Urinary bladder (tissue), 4 donors: ENCODE measurements around the gene PLB1. TPM values are rescaled to one million over a fixed set of nuclear protein-coding genes. Genes with fewer than 3 reads are reported as not detected.
"Not testable (repeated sequence)": the region's sequence is repeated elsewhere in the genome, so short reads cannot be mapped to it uniquely, and the experiment has no call there.

Experiments
- DNase-seq: peaks from one replicate; pipeline ENCODE4 v3.0.0-alpha.2; 2015; ENCODE audit errors: extremely low spot score
- H3K27ac ChIP-seq: one replicate; pipeline ENCODE4 v1.5.1; 2013; ENCODE audit warnings: low read depth, mild to moderate bottlenecking, moderate library complexity
- H3K36me3 ChIP-seq: one replicate; pipeline ENCODE4 v1.6.1; 2013; ENCODE audit warnings: mild to moderate bottlenecking, moderate library complexity; ENCODE audit not compliant: insufficient read depth
- H3K4me1 ChIP-seq: one replicate; pipeline ENCODE4 v1.6.1; 2013; ENCODE audit warnings: mild to moderate bottlenecking, moderate library complexity; ENCODE audit not compliant: insufficient read depth
- H3K4me3 ChIP-seq: one replicate; pipeline ENCODE4 v1.5.1; 2013; ENCODE audit warnings: low read depth, low read length
- WGBS: extraction: QIAGEN DNeasy Blood & Tissue Kit; methylation state at CpG from one replicate; pipeline ENCODE4 v1.1.7; 2013; 5-methylcytosine and 5-hydroxymethylcytosine counted together
- polyA plus RNA-seq: library from polyadenylated mRNA; stranded (reverse); fragments of 200-250 nt; gene quantifications from one replicate; pipeline ENCODE4 v1.2.3, GENCODE V29; 2013
- total RNA-seq: library from RNA; depleted of rRNA; stranded (reverse); fragments of >200 nt; gene quantifications from one replicate; pipeline ENCODE4 v1.2.3, GENCODE V29; 2014
- donor health status: healthy with polysubstance abuse.
- donor health status: healthy.

Gene PLB1
- total and polyA plus RNA-seq, 2 donors = 4.7 to 5.0 TPM

DNA sequence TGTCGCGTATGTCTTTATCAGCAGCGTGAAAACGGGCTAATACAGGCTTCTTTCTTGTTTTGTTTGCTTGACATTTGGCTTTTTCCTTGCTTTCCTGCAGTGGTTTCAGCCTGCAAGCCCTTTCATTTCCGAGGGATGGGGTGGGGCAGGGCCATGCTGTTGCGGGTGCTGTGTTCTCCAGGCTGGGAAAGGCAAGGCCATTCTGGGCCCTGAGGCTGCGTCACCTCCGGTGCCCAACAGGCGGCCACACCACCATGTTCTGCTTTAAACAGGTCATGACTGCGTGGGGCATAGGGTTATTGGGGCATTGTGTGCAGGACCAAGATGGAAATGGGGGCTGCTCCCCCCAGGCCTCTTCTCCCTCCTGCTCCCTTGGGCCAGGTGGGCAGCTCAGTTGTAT, 38.6 kb upstream of the PLB1 start:
- Histone ChIP-seq H3K36me3 (no peaks in the 10 kb centered on the region), H3K27ac (no peak overlapping the region), H3K4me1 (no peaks in the 10 kb centered on the region), H3K4me3 (no peak overlapping the region)
- DNase-seq = no peak
- 90% methylated on average over 10 of the region's 10 CpGs for WGBS

DNA sequence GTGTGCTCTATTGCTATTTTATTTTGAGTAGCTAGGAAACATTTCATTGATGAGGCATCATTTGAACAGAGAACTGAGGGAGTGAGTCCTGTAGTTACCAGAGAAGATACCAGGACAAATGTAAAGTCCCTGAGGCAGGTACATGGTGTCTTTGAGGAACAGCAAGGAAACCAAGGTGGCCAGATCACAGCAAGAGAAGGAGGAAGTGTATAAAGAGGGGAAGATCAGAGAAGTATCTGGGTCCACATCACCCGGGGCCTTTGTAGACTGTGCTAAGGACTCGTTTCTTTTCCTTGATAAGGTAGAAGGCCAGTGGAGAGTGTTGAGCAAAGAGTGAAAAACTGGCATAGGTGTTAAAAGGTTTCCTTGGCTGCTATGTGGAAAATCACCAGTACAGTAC, 34.8 kb upstream of the PLB1 start:
- H3K4me1 ChIP-seq = no peaks in the 10 kb centered on the region
- H3K4me3 ChIP-seq = no peak overlapping the region
- no peaks in the 10 kb centered on the region for H3K36me3 ChIP-seq
- no peak for DNase-seq
- WGBS = 77% methylated on average over 2 of the region's 2 CpGs
- no peak overlapping the region for H3K27ac ChIP-seq

DNA sequence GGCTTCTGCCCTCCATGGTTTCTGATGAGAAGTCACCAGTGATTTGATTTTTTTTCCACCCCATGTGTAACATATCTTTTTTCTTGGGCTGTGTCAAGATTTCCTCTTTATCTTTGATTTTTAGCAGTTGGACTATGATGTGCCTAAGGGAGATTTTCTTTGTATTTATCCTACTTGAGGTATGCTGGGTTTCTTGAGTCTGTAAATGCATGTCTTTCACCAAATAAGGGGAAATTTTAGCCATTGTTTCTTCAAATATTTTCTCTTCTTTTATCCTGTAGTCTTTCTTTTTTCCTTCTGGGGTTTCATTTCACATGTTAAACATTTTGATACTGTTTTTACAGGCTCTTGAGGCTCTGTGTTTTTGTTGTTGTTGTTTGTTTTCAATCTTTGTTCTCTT, 33.7 kb upstream of the PLB1 start:
- no peak overlapping the region for H3K4me3 ChIP-seq
- H3K4me1 ChIP-seq = no peaks in the 10 kb centered on the region
- no peak overlapping the region for H3K27ac ChIP-seq
- DNase-seq = no peak
- H3K36me3 ChIP-seq = no peaks in the 10 kb centered on the region

DNA sequence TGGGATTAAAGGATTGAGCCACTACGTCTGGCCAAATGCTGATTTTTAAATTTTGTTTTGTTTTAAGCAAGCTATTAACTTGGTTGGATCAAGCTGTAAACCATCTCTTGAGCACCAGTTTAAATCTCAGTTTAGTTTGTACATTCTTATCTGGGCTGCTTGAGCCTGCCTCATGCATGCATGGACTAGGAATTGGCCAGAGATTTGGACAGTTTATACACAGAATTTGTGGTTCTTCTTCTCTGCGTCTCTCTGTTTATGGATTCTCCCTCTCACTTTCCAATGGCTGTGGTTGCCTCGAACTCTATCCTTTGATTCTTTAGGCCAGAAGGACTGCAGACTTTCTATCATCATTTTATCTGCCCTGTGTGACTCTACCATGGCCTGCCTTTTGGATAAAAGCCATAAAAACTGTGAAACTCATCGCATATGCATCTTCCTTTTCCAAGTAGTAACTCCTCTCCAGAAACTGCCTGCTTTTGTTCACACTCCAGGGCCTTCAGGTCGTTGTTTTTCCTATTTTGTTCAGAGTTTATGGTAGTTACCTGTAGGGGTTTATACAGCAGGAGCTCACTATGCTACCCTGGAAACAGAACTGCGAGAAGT, 32.5 kb upstream of the PLB1 start:
- Histone ChIP-seq H3K4me1 (no peaks in the 10 kb centered on the region), H3K36me3 (no peaks in the 10 kb centered on the region), H3K27ac (no peak overlapping the region), H3K4me3 (no peak overlapping the region)
- 33% methylated on average over 6 of the region's 6 CpGs for WGBS
- DNase-seq = no peak

DNA sequence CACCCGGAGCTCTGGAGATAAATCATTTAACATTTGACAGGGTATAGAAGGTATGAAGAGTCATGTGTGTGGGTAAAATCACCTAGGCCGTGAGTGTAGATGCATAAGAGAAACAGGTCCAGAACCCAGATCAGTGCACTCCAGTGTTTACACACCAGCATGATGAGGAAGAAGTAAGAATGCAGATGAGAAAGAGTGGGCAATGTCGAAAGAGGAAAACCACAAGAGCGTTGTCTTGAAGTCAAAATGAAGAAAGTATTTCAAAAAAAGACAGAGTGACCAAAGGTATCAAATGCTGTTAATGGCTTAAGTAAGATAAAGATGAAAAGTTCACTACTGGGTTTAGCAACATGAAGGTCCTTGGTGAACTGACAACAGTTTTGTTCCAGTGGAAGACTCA, 32.0 kb upstream of the PLB1 start:
- Histone ChIP-seq H3K36me3 (no peaks in the 10 kb centered on the region), H3K4me1 (no peaks in the 10 kb centered on the region), H3K27ac (no peak overlapping the region), H3K4me3 (no peak overlapping the region)
- 68% methylated on average over 4 of the region's 4 CpGs for WGBS
- DNase-seq = no peak

GRCh38 chr2:28465148-28465885, 30.5 kb upstream of the PLB1 start:
- Histone ChIP-seq H3K4me3 (no peak overlapping the region), H3K36me3 (no peaks in the 10 kb centered on the region), H3K27ac (no peak overlapping the region), H3K4me1 (no peaks in the 10 kb centered on the region)
- WGBS = 73% methylated on average over 8 of the region's 8 CpGs
- DNase-seq = no peak

GRCh38 chr2:28469304-28469703, 26.6 kb upstream of the PLB1 start:
- H3K4me1 ChIP-seq = no peaks in the 10 kb centered on the region
- no peaks in the 10 kb centered on the region for H3K36me3 ChIP-seq
- no peak overlapping the region for H3K27ac ChIP-seq
- H3K4me3 ChIP-seq = no peak overlapping the region
- DNase-seq = no peak

DNA sequence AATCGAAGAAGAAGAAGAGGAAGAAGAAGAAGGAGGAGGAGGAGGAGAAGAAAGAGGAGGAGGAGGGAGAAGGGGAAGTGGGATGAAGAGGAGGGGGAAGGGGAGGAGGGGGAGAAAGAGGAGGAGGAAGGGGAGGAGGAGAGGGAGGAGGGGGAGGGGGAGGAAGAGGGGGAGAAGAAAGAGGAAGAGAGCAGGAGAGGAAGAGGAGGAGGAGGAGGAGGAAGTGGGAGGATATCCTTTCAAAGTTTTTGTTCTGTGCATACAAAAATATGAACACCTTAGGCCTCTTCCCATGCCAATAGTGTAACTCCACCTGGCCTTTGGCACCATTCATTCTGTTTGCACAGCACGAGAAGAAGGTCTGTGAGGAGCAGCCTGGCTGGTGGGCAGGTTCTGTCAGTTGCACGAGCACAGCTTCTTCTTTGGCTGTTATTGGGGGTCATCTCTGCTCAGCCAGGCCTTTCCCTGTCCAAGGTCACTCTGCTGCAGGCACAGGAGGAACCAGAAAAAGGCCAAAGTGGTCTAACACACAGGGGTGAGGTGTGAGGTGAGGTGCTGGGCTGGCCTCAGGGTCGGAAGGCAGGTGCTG, 25.8 kb upstream of the PLB1 start:
- Histone ChIP-seq H3K4me3 (no peak overlapping the region), H3K4me1 (no peaks in the 10 kb centered on the region), H3K36me3 (no peaks in the 10 kb centered on the region), H3K27ac (no peak overlapping the region)
- DNase-seq = no peak
- WGBS = 82% methylated on average over 4 of the region's 4 CpGs

DNA sequence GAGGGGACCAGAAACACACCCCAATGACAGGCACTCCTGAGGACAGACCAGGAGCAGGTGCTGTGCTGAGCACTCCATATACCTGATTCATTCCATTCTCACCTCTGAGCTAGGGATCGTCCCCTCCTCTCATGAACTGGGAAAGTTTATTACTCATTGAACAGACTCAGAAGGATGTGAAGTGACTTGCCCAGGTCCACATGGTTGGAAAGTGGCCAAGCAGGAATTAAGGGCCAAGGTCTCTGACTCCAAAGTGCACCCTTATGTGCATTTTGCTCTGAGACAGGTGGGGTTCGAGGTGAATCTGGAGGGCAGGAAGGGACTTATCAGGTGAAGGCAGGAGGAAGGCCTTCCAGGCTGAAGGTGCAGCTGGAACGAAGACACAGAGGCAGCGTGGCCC, 25.1 kb upstream of the PLB1 start:
- no peaks in the 10 kb centered on the region for H3K4me1 ChIP-seq
- DNase-seq = peak; percentile 13
- WGBS = 86% methylated on average over 4 of the region's 4 CpGs

GRCh38 chr2:28471214-28471613, 24.6 kb upstream of the PLB1 start:
- Histone ChIP-seq H3K4me1 (no peaks in the 10 kb centered on the region), H3K36me3 (no peaks in the 10 kb centered on the region), H3K4me3 (no peak overlapping the region), H3K27ac (no peak overlapping the region)
- DNase-seq = no peak
- 79% methylated on average over 5 of the region's 5 CpGs for WGBS

More for the DNA sequence above, 25.1 kb upstream of the PLB1 start:
- Histone ChIP-seq H3K36me3 (no peaks in the 10 kb centered on the region), H3K4me3 (no peak overlapping the region), H3K27ac (no peak overlapping the region)

GRCh38 chr2:28471701-28472236, 24.1 kb upstream of the PLB1 start:
- Histone ChIP-seq H3K4me1 (no peaks in the 10 kb centered on the region), H3K4me3 (no peak overlapping the region), H3K36me3 (no peaks in the 10 kb centered on the region), H3K27ac (no peak overlapping the region)
- no peak for DNase-seq
- 89% methylated on average over 4 of the region's 4 CpGs for WGBS

GRCh38 chr2:28472641-28473040, 23.2 kb upstream of the PLB1 start:
- not testable (repeated sequence) for H3K4me3 ChIP-seq, H3K4me1 ChIP-seq, H3K36me3 ChIP-seq, DNase-seq, H3K27ac ChIP-seq
- WGBS = 95% methylated on average over 20 of the region's 20 CpGs

GRCh38 chr2:28475088-28475595, 20.7 kb upstream of the PLB1 start:
- no peaks in the 10 kb centered on the region for H3K4me1 ChIP-seq
- 89% methylated on average over 3 of the region's 3 CpGs for WGBS
- no peak for DNase-seq
- H3K27ac ChIP-seq = no peak overlapping the region
- no peak overlapping the region for H3K4me3 ChIP-seq
- H3K36me3 ChIP-seq = no peaks in the 10 kb centered on the region

- H3K4me3 ChIP-seq = no peak overlapping the region
- H3K36me3 ChIP-seq = no peaks in the 10 kb centered on the region
- no peak for DNase-seq
- 91% methylated on average over 2 of the region's 2 CpGs for whole genome bisulfite sequencing
- H3K4me1 ChIP-seq = no peaks in the 10 kb centered on the region
- H3K27ac ChIP-seq = no peak overlapping the region
Measured at GRCh38 chr2:28477087-28477486, 18.8 kb upstream of the PLB1 start.
